ENCODE measurements around the gene PROZ.
"Not testable (repeated sequence)": the region's sequence is repeated elsewhere in the genome, so short reads cannot be mapped to it uniquely, and the experiment has no call there.

Gene PROZ

DNA sequence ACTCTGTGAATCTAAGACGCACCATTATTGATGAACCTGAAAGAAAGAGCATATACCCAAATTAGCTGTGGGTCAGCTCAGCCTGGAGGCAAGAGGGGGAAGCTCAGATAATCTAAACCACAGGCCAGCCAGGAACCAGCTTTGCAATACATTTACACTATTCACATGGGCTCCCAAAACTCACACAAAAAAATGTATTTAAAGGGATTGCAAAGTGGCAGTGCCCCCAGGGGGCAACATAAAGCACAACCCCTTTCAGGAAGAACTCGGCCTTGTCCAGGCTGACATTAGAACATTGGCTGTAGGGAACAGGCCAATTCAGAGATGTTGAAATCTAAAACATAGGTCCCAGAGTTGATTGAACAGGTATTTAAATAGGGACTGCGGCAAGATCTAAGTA, 3.2 kb upstream of the PROZ start:
- DNase-seq (ENCODE audit: low read depth in 4 of 4, low spot score in 1 of 4), result no peak

- no peak for DNase-seq (ENCODE audit: low read depth in 4 of 4, low spot score in 1 of 4)
Observed at GRCh38 chr13:113155982-113156655, 2.3 kb upstream of the PROZ start.

- no peak for DNase-seq (ENCODE audit: low read depth in 4 of 4, low spot score in 1 of 4)
Observed at GRCh38 chr13:113157206-113157928, 1.1 kb upstream of the PROZ start.

- no peak for DNase-seq (ENCODE audit: low read depth in 4 of 4, low spot score in 1 of 4)
Observed at GRCh38 chr13:113158946-113159345, 498 bp downstream of the PROZ start.

GRCh38 chr13:113159701-113160100, 1.3 kb downstream of the PROZ start:
- DNase-seq (ENCODE audit: low read depth in 4 of 4, low spot score in 1 of 4), result no peak

- no peak for DNase-seq (ENCODE audit: low read depth in 4 of 4, low spot score in 1 of 4)
Observed at GRCh38 chr13:113160983-113161382, 2.5 kb downstream of the PROZ start.

DNA sequence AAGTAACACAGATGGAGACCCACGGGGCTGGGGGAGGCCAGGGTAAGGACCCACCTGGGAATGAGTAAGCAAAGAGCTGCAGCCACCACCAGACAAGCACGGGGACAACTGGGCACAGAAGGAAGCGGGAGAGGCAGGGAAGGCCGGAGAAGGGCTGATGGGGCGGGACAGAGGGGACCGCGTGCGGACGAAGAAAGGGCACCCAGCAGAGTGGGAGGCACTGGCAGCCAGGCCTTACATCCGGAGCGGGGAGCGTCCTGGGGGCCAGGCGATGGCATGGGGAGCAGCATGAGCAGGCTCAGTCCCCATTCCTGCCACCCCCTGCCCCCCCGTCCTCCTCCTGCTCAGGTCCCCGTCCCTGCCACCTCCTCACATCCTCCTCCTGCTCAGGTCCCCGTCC, 3.0 kb downstream of the PROZ start:
- DNase-seq (ENCODE audit: low read depth in 4 of 4, low spot score in 1 of 4), result no peak

DNA sequence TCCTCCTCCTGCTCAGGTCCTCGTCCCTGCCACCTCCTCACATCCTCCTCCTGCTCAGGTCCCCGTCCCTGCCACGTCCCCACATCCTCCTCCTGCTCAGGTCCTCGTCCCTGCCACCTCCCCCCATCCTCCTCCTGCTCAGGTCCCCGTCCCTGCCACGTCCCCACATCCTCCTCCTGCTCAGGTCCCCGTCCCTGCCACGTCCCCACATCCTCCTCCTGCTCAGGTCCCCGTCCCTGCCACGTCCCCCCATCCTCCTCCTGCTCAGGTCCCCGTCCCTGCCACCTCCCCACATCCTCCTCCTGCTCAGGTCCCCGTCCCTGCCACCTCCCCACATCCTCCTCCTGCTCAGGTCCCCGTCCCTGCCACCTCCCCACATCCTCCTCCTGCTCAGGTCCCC, 3.5 kb downstream of the PROZ start:
- DNase-seq (ENCODE audit: low read depth in 4 of 4, low spot score in 1 of 4), result not testable (repeated sequence)

- no peak for DNase-seq (ENCODE audit: low read depth in 4 of 4, low spot score in 1 of 4)
Observed at GRCh38 chr13:113162783-113163685, 4.6 kb downstream of the PROZ start.

DNA sequence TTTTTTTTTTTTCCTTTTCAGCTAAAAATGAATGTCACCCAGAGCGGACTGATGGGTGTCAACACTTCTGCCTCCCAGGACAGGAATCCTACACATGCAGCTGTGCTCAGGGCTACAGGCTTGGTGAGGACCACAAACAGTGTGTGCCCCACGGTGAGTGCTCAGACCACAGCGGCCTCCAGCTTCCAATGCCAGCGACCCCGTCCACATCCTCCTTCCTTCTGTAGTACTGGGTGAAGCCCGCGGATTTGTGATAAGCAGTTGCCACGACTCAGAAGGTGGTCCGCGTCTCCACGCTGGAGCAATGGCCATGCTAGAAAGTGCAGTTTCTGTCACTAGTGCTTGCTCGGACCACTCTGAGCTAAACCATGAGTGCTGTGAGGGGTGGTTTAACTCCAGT, 6.0 kb downstream of the PROZ start:
- DNase-seq (ENCODE audit: low read depth in 4 of 4, low spot score in 1 of 4), result no peak

GRCh38 chr13:113166266-113166665, 7.8 kb downstream of the PROZ start:
- no peak for DNase-seq (ENCODE audit: low read depth in 4 of 4, low spot score in 1 of 4)

DNA sequence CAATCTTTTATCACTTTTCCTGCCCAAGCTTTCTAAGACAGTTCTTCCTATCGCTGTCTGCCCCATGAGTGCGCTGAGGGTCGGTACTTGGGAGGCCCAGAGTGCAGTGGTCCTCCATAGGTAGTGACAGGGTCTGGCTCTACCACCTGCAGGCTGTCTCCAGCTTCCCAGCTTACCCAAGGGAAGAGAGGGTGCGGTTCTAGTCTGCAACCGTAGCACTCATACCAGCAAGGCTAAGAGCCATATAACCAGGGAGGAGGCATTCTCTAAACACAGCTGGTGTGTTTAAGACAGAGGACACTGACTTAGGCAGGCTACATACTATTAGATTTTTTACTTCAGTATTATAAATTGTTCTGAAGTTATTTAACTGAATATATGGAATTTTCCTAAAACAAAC, 8.2 kb downstream of the PROZ start:
- DNase-seq (ENCODE audit: low read depth in 4 of 4, low spot score in 1 of 4), result no peak

DNA sequence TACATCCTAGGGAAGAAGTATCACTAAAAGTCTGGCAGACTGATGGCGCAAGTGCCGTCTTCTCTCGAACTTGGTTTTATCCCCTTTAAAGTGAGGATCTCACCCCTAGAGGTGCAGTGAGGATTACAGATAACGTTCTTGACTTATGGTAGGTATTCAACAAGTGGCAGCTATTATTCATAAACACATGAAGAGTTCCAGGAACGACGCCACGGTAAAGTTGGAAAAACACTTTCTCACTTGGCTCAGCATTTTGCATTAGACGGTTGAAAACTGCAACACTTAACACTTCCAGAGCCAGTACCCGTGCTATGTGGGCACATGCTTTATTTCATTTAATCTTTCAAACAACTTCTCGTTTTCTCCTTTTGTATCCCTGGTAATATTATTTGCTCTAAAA, 8.7 kb downstream of the PROZ start:
- DNase-seq (ENCODE audit: low read depth in 4 of 4, low spot score in 1 of 4), result no peak

- no peak for DNase-seq (ENCODE audit: low read depth in 4 of 4, low spot score in 1 of 4)
Observed at GRCh38 chr13:113167575-113167974, 9.1 kb downstream of the PROZ start.

DNA sequence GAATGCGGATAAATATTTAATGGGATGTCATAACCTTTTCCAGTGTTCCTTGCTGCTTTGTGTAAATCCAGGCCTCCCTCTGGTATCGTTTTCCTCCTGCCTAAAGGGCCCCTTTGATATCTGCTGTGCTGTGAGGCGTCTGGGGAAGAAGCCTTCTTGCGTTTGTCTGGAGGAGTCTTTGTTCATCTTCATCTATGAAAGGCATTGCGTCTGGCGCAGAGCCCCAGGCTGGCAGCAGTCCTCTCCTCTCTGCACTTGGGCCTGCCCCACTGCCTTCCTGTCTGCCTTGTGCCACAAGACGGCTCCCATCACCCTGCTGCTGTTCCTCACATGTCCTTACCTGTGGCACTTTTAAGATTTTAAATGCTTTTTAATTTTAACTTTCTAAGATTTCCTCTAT, 9.8 kb downstream of the PROZ start:
- no peak for DNase-seq (ENCODE audit: low read depth in 4 of 4, low spot score in 1 of 4)

DNA sequence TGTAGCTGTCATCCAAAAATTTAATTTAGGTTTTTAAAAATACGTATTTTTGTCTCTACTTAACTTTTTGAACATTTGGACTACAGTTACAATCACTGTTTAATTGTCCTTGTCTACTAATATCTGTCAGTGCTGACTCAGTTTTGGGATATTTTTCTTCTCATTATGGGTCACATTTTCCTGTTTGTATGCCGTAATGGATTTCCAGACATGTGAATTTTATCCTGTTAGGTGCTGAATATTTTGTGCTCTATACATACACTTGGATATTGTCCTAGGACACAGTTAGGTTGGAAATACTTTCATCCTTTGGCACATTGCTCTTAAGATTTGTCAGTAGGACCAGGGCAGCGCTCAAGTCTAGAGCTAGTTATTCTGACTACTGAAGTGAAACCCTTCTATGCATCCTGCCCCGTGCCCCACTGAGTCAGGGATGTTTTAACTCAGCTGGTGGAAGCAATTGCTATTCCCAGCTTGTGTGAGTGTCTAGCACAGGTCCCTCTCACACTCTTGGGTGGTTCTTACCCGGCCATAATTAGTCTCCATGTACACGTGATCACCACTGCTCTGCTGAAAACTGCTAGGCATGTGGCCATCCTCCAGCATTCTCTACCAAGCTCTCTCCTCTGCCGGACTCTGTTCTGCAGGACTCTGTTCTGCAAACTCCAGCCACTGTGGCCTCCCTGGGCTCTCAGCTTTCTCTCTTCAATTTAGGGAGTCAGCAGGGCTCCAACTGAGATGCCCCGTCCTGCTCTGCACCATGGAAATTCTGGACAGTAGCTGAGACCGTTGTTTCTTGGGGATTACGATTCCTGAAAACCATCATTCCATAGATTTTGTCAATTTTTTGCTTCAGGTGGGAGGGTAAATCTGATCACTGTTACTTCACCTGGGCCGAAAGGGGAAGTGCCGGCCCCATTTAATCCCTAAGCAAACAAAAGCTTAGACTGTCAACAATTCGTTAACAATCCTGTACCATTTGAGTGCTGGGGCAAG, 11.1 kb downstream of the PROZ start:
- no peak for DNase-seq (ENCODE audit: low read depth in 4 of 4, low spot score in 1 of 4)

DNA sequence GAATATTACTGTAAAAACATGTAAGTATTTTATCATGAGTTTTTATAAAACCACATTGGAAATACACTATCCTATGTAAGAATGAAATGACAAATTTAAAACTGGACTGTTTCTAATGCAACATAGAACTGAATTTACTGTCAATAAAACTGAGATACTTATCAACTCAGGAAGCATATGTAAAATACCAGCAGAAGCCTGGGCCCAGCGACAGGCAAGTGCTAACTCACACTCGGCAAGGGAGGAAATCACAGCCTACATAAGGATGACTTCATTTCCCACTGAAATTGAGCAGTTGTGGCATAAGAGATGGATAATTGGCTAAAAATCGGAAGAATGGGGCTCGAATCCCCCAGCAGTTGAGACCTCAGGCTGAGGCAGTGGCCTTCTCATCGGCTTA, 12.1 kb downstream of the PROZ start:
- no peak for DNase-seq (ENCODE audit: low read depth in 4 of 4, low spot score in 1 of 4)

GRCh38 chr13:113171250-113172125, 13.0 kb downstream of the PROZ start:
- DNase-seq (ENCODE audit: low read depth in 4 of 4, low spot score in 1 of 4), result no peak

DNA sequence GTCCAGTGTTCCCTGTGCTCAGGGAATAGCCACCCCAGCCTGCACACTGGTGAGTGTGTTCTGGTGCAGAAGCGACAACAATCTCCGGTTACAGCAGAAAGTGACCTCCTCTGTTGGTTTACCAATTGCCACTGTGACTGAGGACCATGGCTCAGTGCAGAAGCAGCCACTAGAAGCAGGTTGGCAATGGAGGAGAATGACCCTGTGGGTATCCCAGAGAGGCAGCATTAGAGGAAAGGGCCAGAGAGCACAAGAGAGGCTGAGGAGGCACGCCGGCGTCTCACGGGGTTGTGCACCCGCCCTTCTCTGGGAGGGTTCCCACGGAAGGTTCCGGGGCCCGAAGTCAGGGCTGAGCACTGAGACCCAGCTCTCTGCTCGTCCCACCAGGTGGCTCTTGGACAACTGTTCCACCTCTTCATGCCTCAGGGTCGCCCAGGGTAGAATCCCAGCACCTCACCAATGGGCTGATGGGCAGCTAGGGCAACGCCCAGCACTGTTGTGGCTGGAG, 14.0 kb downstream of the PROZ start:
- no peak for DNase-seq (ENCODE audit: low read depth in 4 of 4, low spot score in 1 of 4)

DNA sequence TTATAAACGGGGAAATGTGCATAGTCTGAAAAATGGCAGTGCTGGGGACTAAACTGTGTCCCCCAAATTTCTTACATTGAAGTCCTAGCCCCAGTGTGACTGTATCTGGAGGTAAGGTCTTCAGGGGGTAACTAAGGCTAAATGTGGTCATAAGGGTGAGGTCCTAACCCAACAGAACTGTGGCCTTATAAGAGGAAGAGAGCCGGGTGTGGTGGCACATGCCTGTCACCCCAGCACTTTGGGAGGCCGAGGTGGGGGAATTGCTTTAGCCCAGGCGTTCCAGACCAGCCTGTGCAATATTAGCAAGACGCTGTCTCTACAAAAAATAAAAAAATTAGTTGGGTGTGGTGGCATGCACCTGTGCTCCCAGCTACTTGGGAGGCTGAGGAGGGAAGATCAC, 17.8 kb downstream of the PROZ start:
- DNase-seq (ENCODE audit: low read depth in 4 of 4, low spot score in 1 of 4), result no peak

All from stimulated activated CD4-positive, alpha-beta T cell treated with anti-CD3 and anti-CD28 coated beads, Interleukin-1b, Interleukin-23, amount 100 ng/mL, for 24 hours (primary cell).